Mesendoderm (in vitro differentiated cells): ENCODE results near the gene CAND2.
"Not testable (repeated sequence)": the region's sequence is repeated elsewhere in the genome, so short reads cannot be mapped to it uniquely, and the experiment has no call there.

Experiments
- DNase-seq: peaks from one replicate; pipeline ENCODE4 v3.0.0; 2013
- H2AK5ac ChIP-seq: 2 replicates; pipeline ENCODE4 v1.6.1; 2013; ENCODE audit warnings: low read length, inconsistent platforms
- H2BK120ac ChIP-seq: 2 replicates; pipeline ENCODE4 v1.6.1; 2013; ENCODE audit warnings: low read depth, mild to moderate bottlenecking, low read length, moderate library complexity, mixed read lengths
- H2BK15ac ChIP-seq: replicated peaks from 2 replicates; pipeline ENCODE4 v1.6.1; 2013; ENCODE audit warnings: low read depth, mild to moderate bottlenecking, moderate library complexity
- H2BK5ac ChIP-seq: 2 replicates; pipeline ENCODE4 v1.6.1; 2013; ENCODE audit warnings: low read length, inconsistent platforms
- H3K18ac ChIP-seq: 2 replicates; pipeline ENCODE4 v1.6.1; 2013; ENCODE audit warnings: mild to moderate bottlenecking, low read length, mixed read lengths
- H3K23ac ChIP-seq: one replicate; pipeline ENCODE4 v1.6.1; 2013; ENCODE audit warnings: low read length
- H3K27ac ChIP-seq: 2 replicates; pipeline ENCODE4 v1.5.1; 2013; ENCODE audit warnings: low read depth, mild to moderate bottlenecking, inconsistent platforms, low read length, moderate library complexity
- H3K27me3 ChIP-seq: 2 replicates; pipeline ENCODE4 v1.6.1; 2013; ENCODE audit warnings: low read length, control low read depth, mild to moderate bottlenecking, inconsistent platforms; ENCODE audit not compliant: insufficient read depth, poor library complexity
- H3K36me3 ChIP-seq: 2 replicates; pipeline ENCODE4 v1.6.1; 2013; ENCODE audit warnings: low read length, inconsistent platforms; ENCODE audit not compliant: control insufficient read depth, insufficient read depth
- H3K4ac ChIP-seq: one replicate; pipeline ENCODE4 v1.6.1; 2013; ENCODE audit warnings: low read depth, mild to moderate bottlenecking, low read length, moderate library complexity
- H3K4me1 ChIP-seq: 2 replicates; pipeline ENCODE4 v1.6.1; 2013; ENCODE audit warnings: low read depth, low read length, inconsistent platforms; ENCODE audit not compliant: control insufficient read depth
- H3K4me2 ChIP-seq: 2 replicates; pipeline ENCODE4 v1.6.1; 2013; ENCODE audit warnings: low read length
- H3K4me3 ChIP-seq: 2 replicates; pipeline ENCODE4 v1.5.1; 2013; ENCODE audit warnings: mild to moderate bottlenecking, low read length
- H3K56ac ChIP-seq: one replicate; pipeline ENCODE4 v1.6.1; 2013; ENCODE audit warnings: low read length
- H3K79me1 ChIP-seq: 2 replicates; pipeline ENCODE4 v1.6.1; 2013; ENCODE audit warnings: low read length, inconsistent platforms
- H3K79me2 ChIP-seq: 2 replicates; pipeline ENCODE4 v1.6.1; 2013; ENCODE audit warnings: mild to moderate bottlenecking, low read length; ENCODE audit not compliant: control insufficient read depth, insufficient read depth
- H3K9ac ChIP-seq: 2 replicates; pipeline ENCODE4 v1.6.1; 2013; ENCODE audit warnings: low read length, inconsistent platforms
- H4K5ac ChIP-seq: one replicate; pipeline ENCODE4 v1.6.1; 2013; ENCODE audit warnings: low read length
- H4K8ac ChIP-seq: one replicate; pipeline ENCODE4 v1.6.1; 2013; ENCODE audit warnings: low read depth, mild to moderate bottlenecking, control low read depth, low read length, moderate library complexity
- WGBS: extraction: QIAGEN DNeasy Blood & Tissue Kit; methylation state at CpG from one replicate; pipeline ENCODE4 v1.1.7; 2013; ENCODE audit warnings: low lambda C conversion rate, missing lambda C conversion rate; ENCODE audit not compliant: insufficient coverage; ENCODE audit errors: extremely low coverage; 5-methylcytosine and 5-hydroxymethylcytosine counted together

Gene CAND2

GRCh38 chr3:12878758-12879157 lies 82.3 kb downstream of the CAND2 start:
- DNase-seq, H3K36me3 ChIP-seq, H3K56ac ChIP-seq, H3K79me1 ChIP-seq, H2AK5ac ChIP-seq, H3K4me2 ChIP-seq, H3K18ac ChIP-seq, H3K4me1 ChIP-seq, H3K27ac ChIP-seq, H3K4me3 ChIP-seq, H3K23ac ChIP-seq, H4K8ac ChIP-seq, H2BK15ac ChIP-seq, H3K79me2 ChIP-seq, H3K27me3 ChIP-seq, H2BK120ac ChIP-seq, H4K5ac ChIP-seq, H3K9ac ChIP-seq, H3K4ac ChIP-seq, H2BK5ac ChIP-seq: not testable (repeated sequence)
- no CpG with 5 or more reads among the region's 2 CpGs for WGBS

- H3K27me3 ChIP-seq: no peaks in the 10 kb centered on the region
- H3K4me3 ChIP-seq: no peak overlapping the region
- H2BK120ac ChIP-seq: no peak overlapping the region
- no peaks in the 10 kb centered on the region for H3K79me1 ChIP-seq
- no peak overlapping the region for H3K27ac ChIP-seq
- H3K79me2 ChIP-seq: no peaks in the 10 kb centered on the region
- no peak for DNase-seq
- no peak overlapping the region for H3K23ac ChIP-seq
- H3K4me1 ChIP-seq: no peaks in the 10 kb centered on the region
- H3K56ac ChIP-seq: no peak overlapping the region
- H3K18ac ChIP-seq: no peak overlapping the region
- H4K5ac ChIP-seq: no peak overlapping the region
- WGBS: no CpG with 5 or more reads among the region's 5 CpGs
- H2BK5ac ChIP-seq: no peak overlapping the region
- H4K8ac ChIP-seq: no peak overlapping the region
- H2BK15ac ChIP-seq: no peak overlapping the region
- no peaks in the 10 kb centered on the region for H3K36me3 ChIP-seq
- H3K9ac ChIP-seq: no peak overlapping the region
- H2AK5ac ChIP-seq: no peak overlapping the region
- H3K4me2 ChIP-seq: no peak overlapping the region
- H3K4ac ChIP-seq: no peak overlapping the region
Measured at GRCh38 chr3:12879191-12879815, 82.8 kb downstream of the CAND2 start.

GRCh38 chr3:12881858-12882257 lies 85.4 kb downstream of the CAND2 start:
- not testable (repeated sequence) for H2AK5ac ChIP-seq, H3K4me1 ChIP-seq
- no CpG with 5 or more reads among the region's 12 CpGs for WGBS

GRCh38 chr3:12882336-12883310 lies 86.1 kb downstream of the CAND2 start:
- Histone ChIP-seq H3K79me1 (no peaks in the 10 kb centered on the region), H3K23ac (no peak overlapping the region), H2AK5ac (no peak overlapping the region), H3K4me2 (no peak overlapping the region), H3K27ac (no peak overlapping the region), H3K27me3 (no peaks in the 10 kb centered on the region), H2BK5ac (no peak overlapping the region), H3K79me2 (no peaks in the 10 kb centered on the region), H3K4ac (no peak overlapping the region), H3K56ac (no peak overlapping the region), H4K8ac (no peak overlapping the region), H3K9ac (no peak overlapping the region), H3K18ac (no peak overlapping the region), H2BK120ac (no peak overlapping the region), H3K4me3 (no peak overlapping the region), H3K4me1 (no peaks in the 10 kb centered on the region), H4K5ac (no peak overlapping the region), H3K36me3 (no peaks in the 10 kb centered on the region), H2BK15ac (no peak overlapping the region)
- no peak for DNase-seq
- no CpG with 5 or more reads among the region's 62 CpGs for WGBS

More at GRCh38 chr3:12881858-12882257, 85.4 kb downstream of the CAND2 start:
- not testable (repeated sequence) for DNase-seq, H4K5ac ChIP-seq, H3K4me3 ChIP-seq, H3K27ac ChIP-seq, H2BK15ac ChIP-seq, H3K4ac ChIP-seq, H3K23ac ChIP-seq, H3K9ac ChIP-seq, H3K36me3 ChIP-seq, H3K56ac ChIP-seq, H3K18ac ChIP-seq, H3K4me2 ChIP-seq, H3K27me3 ChIP-seq, H2BK5ac ChIP-seq, H3K79me1 ChIP-seq, H4K8ac ChIP-seq, H2BK120ac ChIP-seq, H3K79me2 ChIP-seq

GRCh38 chr3:12884186-12884680 lies 87.8 kb downstream of the CAND2 start:
- WGBS: no CpG with 5 or more reads among the region's 15 CpGs
- no peak overlapping the region for H3K23ac ChIP-seq
- H2BK5ac ChIP-seq: no peak overlapping the region
- no peaks in the 10 kb centered on the region for H3K36me3 ChIP-seq
- DNase-seq: no peak
- no peak overlapping the region for H3K4ac ChIP-seq
- no peak overlapping the region for H3K4me3 ChIP-seq
- no peak overlapping the region for H2AK5ac ChIP-seq
- H4K5ac ChIP-seq: no peak overlapping the region
- H3K18ac ChIP-seq: no peak overlapping the region
- H3K79me2 ChIP-seq: no peaks in the 10 kb centered on the region
- no peak overlapping the region for H3K9ac ChIP-seq
- H3K4me2 ChIP-seq: no peak overlapping the region
- H3K79me1 ChIP-seq: no peaks in the 10 kb centered on the region
- H2BK15ac ChIP-seq: no peak overlapping the region
- no peak overlapping the region for H2BK120ac ChIP-seq
- H4K8ac ChIP-seq: no peak overlapping the region
- H3K27me3 ChIP-seq: no peaks in the 10 kb centered on the region
- H3K27ac ChIP-seq: no peak overlapping the region
- no peaks in the 10 kb centered on the region for H3K4me1 ChIP-seq
- H3K56ac ChIP-seq: no peak overlapping the region
